HEK293T (cell line): ENCODE data around the gene ADAMTS19.

ENCODE experiments used
- ARNT ChIP-seq: fragments of 450-650 bp; IDR thresholded peaks from 2 replicates; pipeline ENCODE4 v1.6.1; 2017; ENCODE audit warnings: mild to moderate bottlenecking
- BHLHE40 ChIP-seq: fragments of 450-650 bp; IDR thresholded peaks from 2 replicates; pipeline ENCODE4 v1.6.1; 2016; ENCODE audit warnings: mild to moderate bottlenecking, moderate library complexity, borderline replicate concordance
- CTBP1 ChIP-seq: fragments of 450-650 bp; IDR thresholded peaks from 2 replicates; pipeline ENCODE4 v1.6.1; 2016; ENCODE audit warnings: borderline replicate concordance
- ELF4 ChIP-seq: fragments of 450-650 bp; IDR thresholded peaks from 2 replicates; pipeline ENCODE4 v1.6.1; 2017; ENCODE audit warnings: antibody characterized with exemption
- FOXA1 ChIP-seq: fragments of 450-650 bp; IDR thresholded peaks from 2 replicates; pipeline ENCODE4 v1.6.1; 2016; ENCODE audit warnings: mild to moderate bottlenecking
- FOXM1 ChIP-seq: fragments of 450-650 bp; IDR thresholded peaks from 2 replicates; pipeline ENCODE4 v1.6.1; 2017; ENCODE audit warnings: mild to moderate bottlenecking, borderline replicate concordance
- HDGF ChIP-seq: fragments of 450-650 bp; IDR thresholded peaks from 2 replicates; pipeline ENCODE4 v1.6.1; 2017; ENCODE audit warnings: antibody characterized with exemption, borderline replicate concordance
- NFRKB ChIP-seq: fragments of 450-650 bp; IDR thresholded peaks from 2 replicates; pipeline ENCODE4 v1.6.1; 2016; ENCODE audit warnings: mild to moderate bottlenecking, moderate library complexity
- SP1 ChIP-seq: fragments of 450-650 bp; IDR thresholded peaks from 2 replicates; pipeline ENCODE4 v1.6.1; 2017
- TARDBP ChIP-seq: fragments of 450-650 bp; IDR thresholded peaks from 2 replicates; pipeline ENCODE4 v1.6.1; 2016
- ZNF384 ChIP-seq: fragments of 450-650 bp; IDR thresholded peaks from 2 replicates; pipeline ENCODE4 v1.6.1; 2016
- TF ChIP-seq, protein P1 (sequence below): fragments of 450-650 bp; IDR thresholded peaks from 2 replicates; pipeline ENCODE4 v1.6.1; 2016

DNA sequence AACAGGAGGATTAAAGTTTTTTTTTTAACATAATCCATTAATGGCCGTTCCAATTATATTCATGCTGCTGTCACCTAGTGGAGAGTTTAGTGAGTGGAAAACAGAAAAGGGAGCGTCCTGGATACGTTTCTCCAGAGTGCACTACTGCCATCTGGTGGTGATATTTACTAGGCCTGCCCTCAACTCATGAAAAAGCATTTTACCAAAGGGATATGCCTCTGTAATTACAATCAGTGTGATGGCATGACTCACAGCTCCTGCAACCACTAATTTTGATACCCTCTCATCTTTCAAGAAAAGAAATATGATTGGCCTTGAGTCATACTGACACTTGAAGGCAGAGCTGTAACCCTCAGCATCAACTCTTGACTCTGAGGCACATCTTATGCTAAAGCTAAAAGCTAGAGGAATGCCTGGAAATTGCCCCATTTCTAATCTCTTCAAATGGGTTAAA, 307.9 kb downstream of the ADAMTS19 start:
- TF ChIP-seq ARNT (no peak), BHLHE40 (no peak), SP1 (no peak), NFRKB (no peak), ZNF384 (peak; percentile 90), ELF4 (no peak), FOXM1 (no peak), HDGF (no peak), FOXA1 (no peak), TARDBP (no peak), CTBP1 (no peak)
- TF ChIP-seq, protein P1, sequence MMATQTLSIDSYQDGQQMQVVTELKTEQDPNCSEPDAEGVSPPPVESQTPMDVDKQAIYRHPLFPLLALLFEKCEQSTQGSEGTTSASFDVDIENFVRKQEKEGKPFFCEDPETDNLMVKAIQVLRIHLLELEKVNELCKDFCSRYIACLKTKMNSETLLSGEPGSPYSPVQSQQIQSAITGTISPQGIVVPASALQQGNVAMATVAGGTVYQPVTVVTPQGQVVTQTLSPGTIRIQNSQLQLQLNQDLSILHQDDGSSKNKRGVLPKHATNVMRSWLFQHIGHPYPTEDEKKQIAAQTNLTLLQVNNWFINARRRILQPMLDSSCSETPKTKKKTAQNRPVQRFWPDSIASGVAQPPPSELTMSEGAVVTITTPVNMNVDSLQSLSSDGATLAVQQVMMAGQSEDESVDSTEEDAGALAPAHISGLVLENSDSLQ = 0 out of 2 replicates have a peak, but pooled peaks have one; percentile 21
